Mesendoderm (in vitro differentiated cells): ENCODE data around the gene MGRN1. TPM values are rescaled to one million over a fixed set of nuclear protein-coding genes. Genes with fewer than 3 reads are reported as not detected.

Experiments
- DNase-seq: peaks from one replicate; pipeline ENCODE4 v3.0.0; 2013
- H2AK5ac ChIP-seq: 2 replicates; pipeline ENCODE4 v1.6.1; 2013; ENCODE audit warnings: low read length, inconsistent platforms
- H2BK120ac ChIP-seq: 2 replicates; pipeline ENCODE4 v1.6.1; 2013; ENCODE audit warnings: low read depth, mild to moderate bottlenecking, low read length, moderate library complexity, mixed read lengths
- H2BK15ac ChIP-seq: replicated peaks from 2 replicates; pipeline ENCODE4 v1.6.1; 2013; ENCODE audit warnings: low read depth, mild to moderate bottlenecking, moderate library complexity
- H2BK5ac ChIP-seq: 2 replicates; pipeline ENCODE4 v1.6.1; 2013; ENCODE audit warnings: low read length, inconsistent platforms
- H3K18ac ChIP-seq: 2 replicates; pipeline ENCODE4 v1.6.1; 2013; ENCODE audit warnings: mild to moderate bottlenecking, low read length, mixed read lengths
- H3K23ac ChIP-seq: one replicate; pipeline ENCODE4 v1.6.1; 2013; ENCODE audit warnings: low read length
- H3K27ac ChIP-seq: 2 replicates; pipeline ENCODE4 v1.5.1; 2013; ENCODE audit warnings: low read depth, mild to moderate bottlenecking, inconsistent platforms, low read length, moderate library complexity
- H3K27me3 ChIP-seq: 2 replicates; pipeline ENCODE4 v1.6.1; 2013; ENCODE audit warnings: low read length, control low read depth, mild to moderate bottlenecking, inconsistent platforms; ENCODE audit not compliant: insufficient read depth, poor library complexity
- H3K36me3 ChIP-seq: 2 replicates; pipeline ENCODE4 v1.6.1; 2013; ENCODE audit warnings: low read length, inconsistent platforms; ENCODE audit not compliant: control insufficient read depth, insufficient read depth
- H3K4ac ChIP-seq: one replicate; pipeline ENCODE4 v1.6.1; 2013; ENCODE audit warnings: low read depth, mild to moderate bottlenecking, low read length, moderate library complexity
- H3K4me1 ChIP-seq: 2 replicates; pipeline ENCODE4 v1.6.1; 2013; ENCODE audit warnings: low read depth, low read length, inconsistent platforms; ENCODE audit not compliant: control insufficient read depth
- H3K4me2 ChIP-seq: 2 replicates; pipeline ENCODE4 v1.6.1; 2013; ENCODE audit warnings: low read length
- H3K4me3 ChIP-seq: 2 replicates; pipeline ENCODE4 v1.5.1; 2013; ENCODE audit warnings: mild to moderate bottlenecking, low read length
- H3K56ac ChIP-seq: one replicate; pipeline ENCODE4 v1.6.1; 2013; ENCODE audit warnings: low read length
- H3K79me1 ChIP-seq: 2 replicates; pipeline ENCODE4 v1.6.1; 2013; ENCODE audit warnings: low read length, inconsistent platforms
- H3K79me2 ChIP-seq: 2 replicates; pipeline ENCODE4 v1.6.1; 2013; ENCODE audit warnings: mild to moderate bottlenecking, low read length; ENCODE audit not compliant: control insufficient read depth, insufficient read depth
- H3K9ac ChIP-seq: 2 replicates; pipeline ENCODE4 v1.6.1; 2013; ENCODE audit warnings: low read length, inconsistent platforms
- H4K5ac ChIP-seq: one replicate; pipeline ENCODE4 v1.6.1; 2013; ENCODE audit warnings: low read length
- H4K8ac ChIP-seq: one replicate; pipeline ENCODE4 v1.6.1; 2013; ENCODE audit warnings: low read depth, mild to moderate bottlenecking, control low read depth, low read length, moderate library complexity
- WGBS: extraction: QIAGEN DNeasy Blood & Tissue Kit; methylation state at CpG from one replicate; pipeline ENCODE4 v1.1.7; 2013; ENCODE audit warnings: low lambda C conversion rate, missing lambda C conversion rate; ENCODE audit not compliant: insufficient coverage; ENCODE audit errors: extremely low coverage; 5-methylcytosine and 5-hydroxymethylcytosine counted together
- polyA plus RNA-seq, 2 experiments: library from polyadenylated mRNA; stranded (reverse); fragments of 200-250 nt; gene quantifications; one replicate each; pipeline ENCODE4 v1.2.3, GENCODE V29; 2013

MGRN1 gene
- polyA plus RNA-seq (2013, experiment 1 of 2): 43.1 TPM
- polyA plus RNA-seq (2013, experiment 2 of 2): 43.5 TPM

DNA sequence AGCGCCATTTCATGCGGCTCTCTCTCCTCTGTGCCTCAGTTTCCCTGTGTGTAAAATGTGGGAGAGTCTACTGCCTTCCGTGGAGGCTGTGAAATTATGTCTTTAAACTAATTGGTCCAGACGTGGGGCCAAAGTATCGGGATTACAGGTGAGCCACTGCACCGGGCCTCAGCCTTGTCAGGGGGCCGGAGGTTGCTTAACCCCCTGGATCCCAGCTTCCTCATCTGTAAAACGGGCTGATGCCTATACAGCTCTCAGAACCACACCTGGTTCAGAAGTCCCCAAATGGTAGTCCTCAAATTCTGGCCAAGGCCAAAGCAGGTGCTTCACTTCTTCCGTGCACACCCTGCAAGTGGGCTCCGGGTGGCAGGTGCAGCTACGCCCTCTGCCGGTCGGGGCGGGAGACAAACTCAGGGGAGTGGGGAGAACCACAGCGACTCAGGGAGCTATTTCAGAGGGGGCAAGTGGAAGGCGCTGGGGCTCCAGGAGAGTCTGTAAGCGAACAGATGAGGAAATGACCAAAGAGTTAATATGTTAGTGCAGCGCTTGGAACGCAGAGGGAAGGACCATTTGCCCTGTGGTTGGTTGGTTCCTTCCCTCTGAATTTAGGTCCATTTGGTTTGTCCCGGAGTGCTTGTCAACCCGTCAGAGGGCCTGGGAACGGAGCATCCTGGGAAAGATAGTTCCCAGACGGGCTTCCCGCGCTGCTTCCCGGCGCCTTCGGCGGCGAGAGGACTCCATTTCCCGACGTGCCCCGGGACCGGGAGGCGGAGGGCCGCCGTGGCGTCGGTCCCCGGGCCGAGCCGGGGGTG lies at the start of gene MGRN1:
Gene MGRN1, plus strand, starts transcription at position 812 of the 812 bp plus-strand sequence. CDS start 135 bp downstream, outside the sequence.
- Histone ChIP-seq H4K5ac (peak within 1 kb of the TSS; percentile 84), H4K8ac (no peak within 1 kb of the TSS), H3K23ac (no peak within 1 kb of the TSS), H3K18ac (peak within 1 kb of the TSS; percentile 29), H3K56ac (peak within 1 kb of the TSS; percentile 99), H3K27ac (peak within 1 kb of the TSS; percentile 17), H3K4ac (peak within 1 kb of the TSS; percentile 47), H3K4me2 (peak within 1 kb of the TSS; percentile 94), H3K79me2 (peaks cover 19% of the 10 kb centered on the region), H3K36me3 (no peaks in the 10 kb centered on the region), H3K4me3 (peak within 1 kb of the TSS; percentile 87), H3K79me1 (peaks cover 13% of the 10 kb centered on the region), H3K4me1 (peaks cover 5% of the 10 kb centered on the region), H2AK5ac (no peak within 1 kb of the TSS), H2BK120ac (peak within 1 kb of the TSS; percentile 31), H3K27me3 (no peaks in the 10 kb centered on the region), H2BK5ac (peak within 1 kb of the TSS; percentile 57), H2BK15ac (no peak within 1 kb of the TSS), H3K9ac (peak within 1 kb of the TSS; percentile 96)
- peak; percentile 98 for DNase-seq
- WGBS: no CpG with 5 or more reads among the region's 42 CpGs

DNA sequence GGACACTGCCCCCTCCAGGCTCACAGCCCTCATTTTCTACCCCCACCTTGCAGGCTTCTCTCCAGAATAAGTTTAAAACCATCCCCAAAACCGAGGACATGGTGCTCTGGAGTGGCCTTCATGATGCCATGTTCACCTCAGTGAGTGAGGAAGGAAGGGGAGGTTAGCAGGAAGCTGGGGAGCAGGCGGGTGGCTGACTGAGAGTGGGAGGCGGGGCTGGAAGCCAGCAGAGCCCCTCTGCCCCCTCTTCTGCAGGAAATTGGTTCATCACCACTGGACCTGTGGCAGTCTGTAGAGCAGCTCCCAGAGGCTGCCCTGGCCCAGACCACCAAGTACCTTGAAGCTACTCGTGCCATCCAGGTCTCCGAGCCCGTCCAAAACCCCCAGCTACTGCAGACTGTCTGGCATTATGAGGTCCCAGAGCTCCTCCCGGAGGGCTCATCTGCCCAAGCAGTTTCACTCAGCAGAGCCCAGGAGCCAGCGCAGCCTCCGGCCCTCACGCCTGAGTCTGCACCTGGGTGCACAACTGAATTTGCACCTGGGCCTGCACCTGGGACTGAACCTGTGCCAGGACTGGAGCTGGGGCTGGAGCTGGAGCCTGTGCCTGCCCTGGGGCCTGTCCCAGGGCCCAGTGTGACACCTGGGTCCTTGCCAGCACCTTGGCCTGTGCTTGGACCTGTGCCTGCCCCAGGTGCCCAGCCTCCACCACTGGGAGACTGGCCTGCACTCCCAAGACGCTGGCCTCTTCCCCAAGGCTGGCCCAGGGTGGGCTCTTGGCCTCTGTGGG lies 49.5 kb upstream of the MGRN1 start:
- peak; percentile 47 for DNase-seq
- no peaks in the 10 kb centered on the region for H3K4me1 ChIP-seq
- H2BK5ac ChIP-seq: no peak overlapping the region
- H3K9ac ChIP-seq: no peak overlapping the region
- H2BK120ac ChIP-seq: no peak overlapping the region
- H3K79me2 ChIP-seq: no peaks in the 10 kb centered on the region
- H3K4me3 ChIP-seq: no peak overlapping the region
- no peak overlapping the region for H4K5ac ChIP-seq
- no peak overlapping the region for H3K23ac ChIP-seq
- no peaks in the 10 kb centered on the region for H3K79me1 ChIP-seq
- no peaks in the 10 kb centered on the region for H3K27me3 ChIP-seq
- H3K36me3 ChIP-seq: no peaks in the 10 kb centered on the region
- no peak overlapping the region for H3K27ac ChIP-seq
- H4K8ac ChIP-seq: no peak overlapping the region
- no peak overlapping the region for H2BK15ac ChIP-seq
- H3K18ac ChIP-seq: no peak overlapping the region
- WGBS: no CpG with 5 or more reads among the region's 11 CpGs
- H2AK5ac ChIP-seq: no peak overlapping the region
- H3K56ac ChIP-seq: no peak overlapping the region
- H3K4me2 ChIP-seq: no peak overlapping the region
- H3K4ac ChIP-seq: no peak overlapping the region

DNA sequence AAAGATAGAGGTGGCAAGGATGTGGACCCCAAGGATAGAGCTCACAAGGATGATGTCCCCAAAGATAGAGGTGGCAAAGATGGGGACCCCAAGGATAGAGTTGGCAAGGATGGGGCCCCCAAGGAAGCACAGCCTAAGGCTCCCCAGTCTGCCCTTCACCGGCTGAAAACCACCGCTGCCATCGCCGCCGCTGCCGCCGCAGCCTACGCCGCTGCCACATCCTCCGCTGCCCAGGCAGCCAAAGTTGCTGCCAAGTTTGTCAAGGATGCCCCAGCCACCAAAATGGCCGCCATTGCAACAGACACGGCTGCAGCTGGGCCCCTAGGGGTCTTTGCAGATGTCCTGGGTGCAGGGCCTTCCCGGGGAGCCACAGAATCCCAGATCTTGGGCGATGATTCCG lies 48.6 kb upstream of the MGRN1 start:
- H3K27ac ChIP-seq: no peak overlapping the region
- no peak overlapping the region for H2BK5ac ChIP-seq
- H2BK120ac ChIP-seq: no peak overlapping the region
- no peak overlapping the region for H3K23ac ChIP-seq
- no peak overlapping the region for H2BK15ac ChIP-seq
- H3K4me2 ChIP-seq: no peak overlapping the region
- H3K4me1 ChIP-seq: no peaks in the 10 kb centered on the region
- H2AK5ac ChIP-seq: no peak overlapping the region
- H3K18ac ChIP-seq: no peak overlapping the region
- H3K56ac ChIP-seq: no peak overlapping the region
- no peaks in the 10 kb centered on the region for H3K79me1 ChIP-seq
- no peak overlapping the region for H3K9ac ChIP-seq
- H3K4ac ChIP-seq: no peak overlapping the region
- no peak for DNase-seq
- H3K27me3 ChIP-seq: no peaks in the 10 kb centered on the region
- H3K4me3 ChIP-seq: no peak overlapping the region
- WGBS: no CpG with 5 or more reads among the region's 15 CpGs
- no peaks in the 10 kb centered on the region for H3K79me2 ChIP-seq
- no peak overlapping the region for H4K8ac ChIP-seq
- no peaks in the 10 kb centered on the region for H3K36me3 ChIP-seq
- no peak overlapping the region for H4K5ac ChIP-seq

- no peak overlapping the region for H3K18ac ChIP-seq
- no peak overlapping the region for H3K56ac ChIP-seq
- H3K4me2 ChIP-seq: no peak overlapping the region
- H3K23ac ChIP-seq: no peak overlapping the region
- no peak overlapping the region for H2AK5ac ChIP-seq
- H2BK5ac ChIP-seq: no peak overlapping the region
- no peak overlapping the region for H4K5ac ChIP-seq
- DNase-seq: no peak
- H3K27me3 ChIP-seq: no peaks in the 10 kb centered on the region
- no peak overlapping the region for H3K4me3 ChIP-seq
- no CpG with 5 or more reads among the region's 13 CpGs for WGBS
- H2BK15ac ChIP-seq: no peak overlapping the region
- H3K27ac ChIP-seq: no peak overlapping the region
- H4K8ac ChIP-seq: no peak overlapping the region
- H3K79me1 ChIP-seq: no peaks in the 10 kb centered on the region
- no peak overlapping the region for H3K9ac ChIP-seq
- H2BK120ac ChIP-seq: no peak overlapping the region
- no peaks in the 10 kb centered on the region for H3K36me3 ChIP-seq
- no peak overlapping the region for H3K4ac ChIP-seq
- H3K4me1 ChIP-seq: no peaks in the 10 kb centered on the region
- H3K79me2 ChIP-seq: no peaks in the 10 kb centered on the region
Observed at GRCh38 chr16:4578961-4579530, 45.6 kb upstream of the MGRN1 start.

DNA sequence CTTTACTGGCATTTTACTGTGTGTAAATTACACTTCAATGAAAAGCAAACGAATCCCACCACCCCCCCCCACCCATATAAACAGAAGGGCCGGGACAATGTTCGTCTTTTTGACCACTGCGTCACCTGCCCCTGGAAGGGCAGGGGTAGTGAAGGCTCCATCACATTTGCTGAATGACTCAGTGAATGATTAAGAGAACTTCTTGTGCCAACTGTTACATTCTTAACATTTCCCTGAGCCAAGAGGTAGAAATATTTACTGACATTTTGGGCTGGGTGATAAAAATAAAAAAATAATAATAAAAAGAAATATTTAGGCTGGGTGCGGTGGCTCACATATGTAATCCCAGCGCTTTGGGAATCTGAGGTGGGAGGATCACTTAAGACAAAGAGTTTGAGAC lies 44.4 kb upstream of the MGRN1 start:
- Histone ChIP-seq H3K36me3 (no peaks in the 10 kb centered on the region), H3K27me3 (no peaks in the 10 kb centered on the region)

More for the DNA sequence above, 44.4 kb upstream of the MGRN1 start:
- H3K4me3 ChIP-seq: no peak overlapping the region
- no peak overlapping the region for H3K56ac ChIP-seq
- no peak overlapping the region for H3K23ac ChIP-seq
- WGBS: no CpG with 5 or more reads among the region's 6 CpGs
- no peak overlapping the region for H2BK120ac ChIP-seq
- H4K5ac ChIP-seq: no peak overlapping the region
- no peak overlapping the region for H3K27ac ChIP-seq
- no peak overlapping the region for H3K4ac ChIP-seq
- no peak overlapping the region for H2BK15ac ChIP-seq
- H2AK5ac ChIP-seq: no peak overlapping the region
- H3K79me1 ChIP-seq: no peaks in the 10 kb centered on the region
- H3K18ac ChIP-seq: no peak overlapping the region
- no peaks in the 10 kb centered on the region for H3K79me2 ChIP-seq
- H3K9ac ChIP-seq: no peak overlapping the region
- H4K8ac ChIP-seq: no peak overlapping the region
- H2BK5ac ChIP-seq: no peak overlapping the region
- H3K4me2 ChIP-seq: no peak overlapping the region
- no peak for DNase-seq
- H3K4me1 ChIP-seq: no peaks in the 10 kb centered on the region
